AG10803 (cell line): ENCODE results near the gene ELOB.

Source experiments
- DNase-seq: peaks from one replicate; pipeline ENCODE4 v3.0.0; 2010; ENCODE audit warnings: low read depth
- H3K4me3 ChIP-seq: 2 replicates; pipeline ENCODE4 v1.5.1; 2011; ENCODE audit warnings: mild to moderate bottlenecking, low read length, control low read depth
- CTCF ChIP-seq: conservative IDR thresholded peaks from 2 replicates; pipeline ENCODE4 v1.5.1; 2011; ENCODE audit warnings: mild to moderate bottlenecking, low read length, control low read depth, inconsistent platforms

The ELOB gene

GRCh38 chr16:2749476-2749875 lies 27.6 kb downstream of the ELOB start:
- no peak overlapping the region for H3K4me3 ChIP-seq
- DNase-seq, result no peak
- no peak for TF ChIP-seq CTCF

- DNase-seq, result no peak
- TF ChIP-seq CTCF, result no peak
- H3K4me3 ChIP-seq, result no peak overlapping the region
Observed at GRCh38 chr16:2748757-2749455, 28.2 kb downstream of the ELOB start.

GRCh38 chr16:2745961-2746360 lies 31.1 kb downstream of the ELOB start:
- DNase-seq, result no peak
- no peak overlapping the region for H3K4me3 ChIP-seq
- no peak for TF ChIP-seq CTCF

GRCh38 chr16:2745116-2745890 lies 31.8 kb downstream of the ELOB start:
- DNase-seq, result no peak
- TF ChIP-seq CTCF, result no peak
- no peak overlapping the region for H3K4me3 ChIP-seq

- DNase-seq, result no peak
- no peak overlapping the region for H3K4me3 ChIP-seq
- no peak for TF ChIP-seq CTCF
Observed at GRCh38 chr16:2744711-2745110, 32.4 kb downstream of the ELOB start.

- no peak for DNase-seq
- TF ChIP-seq CTCF, result no peak
- H3K4me3 ChIP-seq, result no peak overlapping the region
Observed at GRCh38 chr16:2743007-2743810, 33.9 kb downstream of the ELOB start.
